K562 (cell line): ENCODE results near the gene NPIPB2. TPM values are rescaled to one million over a fixed set of nuclear protein-coding genes. Genes with fewer than 3 reads are reported as not detected.

ENCODE experiments used
- AFF1 ChIP-seq, 2 experiments: fragments of 450-650 bp; IDR thresholded peaks; 2 replicates each; pipeline ENCODE4 v1.6.1; 2018; ENCODE audit warnings: mild to moderate bottlenecking in 2 of 2, low read depth in 1 of 2; ENCODE audit not compliant: partially characterized antibody in 2 of 2
- BRD9 ChIP-seq: fragments of 450-650 bp; IDR thresholded peaks from 2 replicates; pipeline ENCODE4 v1.6.1; 2018; ENCODE audit warnings: low read depth; ENCODE audit not compliant: partially characterized antibody
- CHD7 ChIP-seq: fragments of 200-600 bp; sonication (generic); IDR thresholded peaks from one replicate; pipeline ENCODE4 v1.6.1; 2012; ENCODE audit warnings: mild to moderate bottlenecking, low read depth, low read length, inconsistent platforms
- FOXA3 ChIP-seq, 2 experiments: fragments of 450-650 bp in 1 of 2; sonication (generic) in 1 of 2; formaldehyde crosslinking; IDR thresholded peaks in 1 of 2; conservative IDR thresholded peaks in 1 of 2; 2 replicates each; pipeline versions ENCODE4 v1.4.0 to v1.8.0; 2020 to 2022; ENCODE audit warnings: mild to moderate bottlenecking in 2 of 2, missing genetic modification reagents in 1 of 2
- LEF1 ChIP-seq: fragments of 450-650 bp; IDR thresholded peaks from 2 replicates; pipeline ENCODE4 v1.6.1; 2016; ENCODE audit warnings: mild to moderate bottlenecking
- MAZ ChIP-seq, 2 experiments: fragments of 450-650 bp in 1 of 2; sonication (generic) in 1 of 2; formaldehyde crosslinking; IDR thresholded peaks in 1 of 2; conservative IDR thresholded peaks in 1 of 2; 2 replicates each; pipeline versions ENCODE4 v1.4.0 to v1.5.0; 2020; ENCODE audit warnings: mild to moderate bottlenecking in 1 of 2, missing genetic modification reagents in 1 of 2
- SMARCC2 ChIP-seq: fragments of 450-650 bp; IDR thresholded peaks from 2 replicates; pipeline ENCODE4 v1.6.1; 2017; ENCODE audit warnings: antibody characterized with exemption, moderate library complexity, mild to moderate bottlenecking, low read depth
- TFAP4 ChIP-seq: sonication (generic); formaldehyde crosslinking; IDR thresholded peaks from 2 replicates; pipeline ENCODE4 v1.8.0; 2022; ENCODE audit warnings: missing genetic modification reagents, mild to moderate bottlenecking, moderate library complexity, borderline replicate concordance
- TGIF2 ChIP-seq: sonication (generic); formaldehyde crosslinking; IDR thresholded peaks from 2 replicates; pipeline ENCODE4 v1.8.1; 2022; ENCODE audit warnings: mild to moderate bottlenecking, missing genetic modification reagents, moderate library complexity
- polyA plus RNA-seq, 8 experiments: library from polyadenylated mRNA; depleted of rRNA in 4 of 8; stranded (reverse) in 5 of 8; unstranded in 3 of 8; fragments of >200 nt; fragmentation: Nextera tagmentation in 2 of 8; fragmentation: Illumina TruSeq in 1 of 8; extraction: Ambion mirVana in 2 of 8; extraction: Trizol in 1 of 8; gene quantifications; 2 replicates each; pipeline versions ENCODE4 v1.2.1 to v1.2.3, GENCODE V29; 2011 to 2014; ENCODE audit warnings: inconsistent platforms in 1 of 8, missing spikeins in 1 of 8
- total RNA-seq, 7 experiments: library from RNA; depleted of rRNA in 6 of 7; stranded (reverse); fragments of >200 nt in 6 of 7; fragmentation: Illumina TruSeq in 2 of 7; extraction: Trizol in 2 of 7; gene quantifications; 2 replicates each; pipeline versions ENCODE4 v1.2.1 to v1.2.3, GENCODE V29; 2011 to 2021; ENCODE audit warnings: low replicate concordance in 1 of 7

NPIPB2 gene
- total and polyA plus RNA-seq, 9 of the 15 experiments (the other 6 are each of a cell fraction or from before 2014, with no cell fraction given) = 0.21 to 2.9 (median 1.6) TPM; not detected in 1

- TF ChIP-seq CHD7 = peak; percentile 82
- no peak for TF ChIP-seq BRD9
- TF ChIP-seq FOXA3 (CRISPR knock-in tag; conservative IDR thresholded peaks at IDR 0.05 in 1 of 2, IDR thresholded peaks at IDR 0.05 in 1 of 2) = no peak
- TF ChIP-seq MAZ (CRISPR knock-in tag; conservative IDR thresholded peaks at IDR 0.05 in 1 of 2, IDR thresholded peaks at IDR 0.05 in 1 of 2) = no peak
- TF ChIP-seq AFF1 (IDR thresholded peaks at IDR 0.05; ENCODE audit: low read depth in 1 of 2, partially characterized antibody in 2 of 2) = peak in 1 of 2 experiments; percentile 5
- TF ChIP-seq TGIF2 (CRISPR knock-in tag) = no peak
- TF ChIP-seq SMARCC2 = no peak
- TF ChIP-seq LEF1 = no peak
- TF ChIP-seq TFAP4 (CRISPR knock-in tag) = no peak
Observed at GRCh38 chr16:11916524-11917285, 25.1 kb downstream of the NPIPB2 start (continued).
